T-helper 9 cell (primary cell): Measurements from ENCODE around the gene SH3YL1.

ENCODE experiments used
- DNase-seq: peaks from one replicate; pipeline ENCODE4 v3.0.0-alpha.2; 2020

Gene SH3YL1

GRCh38 chr2:256094-256493 lies 7.7 kb downstream of the SH3YL1 start:
- DNase-seq: no peak

DNA sequence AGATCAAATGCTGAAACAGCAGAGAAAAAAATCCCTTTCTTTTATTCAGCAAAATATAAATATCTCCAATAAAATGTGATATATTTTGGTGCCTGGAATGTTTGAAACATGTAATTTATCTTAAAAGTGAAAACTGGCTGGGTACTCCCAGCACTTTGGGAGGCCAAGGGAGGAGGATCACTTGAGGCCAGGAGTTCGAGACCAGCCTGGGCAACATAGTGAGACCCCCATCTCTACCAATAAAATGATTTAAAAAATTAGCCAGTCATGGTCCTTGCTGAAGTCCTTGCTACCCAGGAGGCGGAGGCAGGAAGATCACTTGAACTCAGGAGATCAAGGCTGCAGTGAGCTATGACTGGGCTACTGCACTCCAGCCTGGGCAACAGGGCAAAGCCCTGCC lies 8.6 kb downstream of the SH3YL1 start:
- no peak for DNase-seq

GRCh38 chr2:254241-254640 lies 9.6 kb downstream of the SH3YL1 start:
- DNase-seq: no peak

GRCh38 chr2:253202-253638 lies 10.6 kb downstream of the SH3YL1 start:
- no peak for DNase-seq

DNA sequence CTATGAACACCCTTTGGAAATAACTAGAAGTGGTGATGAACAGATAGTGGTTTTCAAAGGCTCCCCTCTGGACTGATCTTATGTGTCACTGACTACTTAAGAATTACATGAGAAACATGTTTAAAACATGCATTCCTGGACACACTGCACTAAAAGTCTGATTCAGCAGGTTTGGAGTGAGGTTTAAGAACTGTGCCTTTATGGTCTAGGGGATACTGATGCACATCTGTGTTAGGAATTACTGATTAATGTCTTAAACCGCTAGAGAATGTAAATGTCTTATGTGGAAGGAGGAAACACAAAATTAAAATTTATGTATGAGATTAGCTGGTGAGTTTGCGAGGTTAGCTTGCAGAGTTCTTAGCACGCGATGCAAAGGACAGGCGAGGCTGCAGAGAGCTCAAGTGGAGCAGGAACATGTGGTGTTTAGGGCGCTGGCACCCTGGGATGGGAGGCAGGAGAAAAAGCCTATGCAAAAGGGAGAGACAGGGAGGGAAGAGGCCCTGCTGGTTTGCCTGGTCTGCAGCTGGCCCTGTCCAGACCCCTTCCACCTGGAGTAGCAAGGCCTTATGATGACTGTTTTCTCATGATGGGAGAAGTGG lies 11.7 kb downstream of the SH3YL1 start:
- DNase-seq: no peak

- no peak for DNase-seq
Measured at GRCh38 chr2:249538-250042, 14.2 kb downstream of the SH3YL1 start.

DNA sequence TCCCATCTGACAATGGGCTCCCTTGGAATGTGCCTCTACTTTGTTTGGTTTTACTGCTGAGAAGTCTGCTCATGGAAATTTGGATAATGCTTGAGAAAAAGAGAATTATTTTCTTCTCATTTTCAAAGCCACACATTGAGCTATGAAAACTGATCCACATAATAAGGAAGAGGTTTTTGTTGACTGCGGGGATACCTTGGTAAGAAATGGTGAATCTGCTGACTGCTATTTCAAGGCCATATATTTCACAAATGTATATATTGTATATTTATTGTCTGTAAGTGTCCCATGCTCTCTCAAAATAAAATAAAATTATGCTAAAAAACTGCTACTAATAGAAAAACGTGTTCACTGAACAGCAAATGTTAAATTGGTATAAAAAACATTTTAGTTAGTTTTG lies 15.1 kb downstream of the SH3YL1 start:
- DNase-seq: no peak

GRCh38 chr2:246489-247144 lies 17.2 kb downstream of the SH3YL1 start:
- no peak for DNase-seq

- DNase-seq: no peak
Measured at GRCh38 chr2:244547-244946, 19.3 kb downstream of the SH3YL1 start.

GRCh38 chr2:238869-239268 lies 25.0 kb downstream of the SH3YL1 start:
- DNase-seq: no peak

GRCh38 chr2:238431-238830 lies 25.4 kb downstream of the SH3YL1 start:
- no peak for DNase-seq

DNA sequence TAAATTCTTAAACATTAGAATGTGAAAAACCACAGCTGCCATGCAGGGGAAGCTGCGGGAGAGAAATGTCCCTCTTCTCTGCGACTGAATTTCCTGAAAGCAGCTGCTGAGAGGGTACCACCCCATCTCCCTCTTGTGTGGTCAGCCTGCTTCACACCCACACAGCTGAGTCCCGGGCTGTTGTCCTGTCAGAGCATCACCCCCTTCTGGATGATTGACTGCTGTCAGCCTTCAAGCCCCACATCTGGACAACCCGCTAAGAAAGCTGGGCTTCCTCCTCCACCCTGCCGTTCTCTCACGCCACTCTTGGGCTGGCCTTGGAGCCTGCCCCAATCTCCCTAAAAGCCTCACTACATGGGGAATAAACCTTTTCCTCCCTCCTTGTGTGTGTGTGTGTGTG lies 26.0 kb downstream of the SH3YL1 start:
- DNase-seq: no peak

- DNase-seq: no peak
Measured at GRCh38 chr2:236993-237539, 26.8 kb downstream of the SH3YL1 start.

- DNase-seq: no peak
Measured at GRCh38 chr2:234421-234820, 29.4 kb downstream of the SH3YL1 start.

GRCh38 chr2:233030-233429 lies 30.8 kb downstream of the SH3YL1 start:
- DNase-seq: no peak

DNA sequence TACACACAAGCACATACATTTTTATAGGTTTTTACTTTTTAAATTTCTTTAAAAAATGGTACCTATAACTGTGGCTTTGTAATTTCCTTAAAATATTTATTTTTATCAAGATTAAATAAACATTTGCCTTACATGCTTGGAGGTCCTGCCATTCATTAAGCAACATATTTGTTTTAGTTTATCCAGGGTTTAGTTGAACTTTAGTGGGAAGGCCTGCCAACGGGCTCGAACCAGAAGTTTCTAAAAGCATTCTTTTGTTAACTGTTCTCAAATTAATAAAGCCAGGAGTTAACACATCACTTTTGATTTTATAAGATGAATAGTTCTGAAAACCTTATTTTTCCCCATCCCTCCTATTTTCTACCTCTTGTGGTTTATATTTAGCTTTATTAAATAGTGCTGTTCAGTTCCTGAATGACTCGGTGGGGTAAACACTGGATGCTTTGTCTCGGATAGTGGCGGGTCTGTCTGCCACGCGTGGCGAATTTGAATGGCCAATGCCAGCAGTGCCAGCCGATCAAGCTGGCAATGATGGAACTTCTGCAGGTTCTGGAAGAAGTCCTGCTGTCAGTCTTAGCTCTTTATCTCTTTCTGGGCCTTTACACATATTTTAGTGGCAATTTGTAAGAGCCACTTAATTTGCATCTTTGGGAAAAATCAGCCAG lies 32.2 kb downstream of the SH3YL1 start:
- DNase-seq: no peak

GRCh38 chr2:228518-229278 lies 35.1 kb downstream of the SH3YL1 start:
- no peak for DNase-seq

GRCh38 chr2:228115-228514 lies 35.7 kb downstream of the SH3YL1 start:
- DNase-seq: no peak

DNA sequence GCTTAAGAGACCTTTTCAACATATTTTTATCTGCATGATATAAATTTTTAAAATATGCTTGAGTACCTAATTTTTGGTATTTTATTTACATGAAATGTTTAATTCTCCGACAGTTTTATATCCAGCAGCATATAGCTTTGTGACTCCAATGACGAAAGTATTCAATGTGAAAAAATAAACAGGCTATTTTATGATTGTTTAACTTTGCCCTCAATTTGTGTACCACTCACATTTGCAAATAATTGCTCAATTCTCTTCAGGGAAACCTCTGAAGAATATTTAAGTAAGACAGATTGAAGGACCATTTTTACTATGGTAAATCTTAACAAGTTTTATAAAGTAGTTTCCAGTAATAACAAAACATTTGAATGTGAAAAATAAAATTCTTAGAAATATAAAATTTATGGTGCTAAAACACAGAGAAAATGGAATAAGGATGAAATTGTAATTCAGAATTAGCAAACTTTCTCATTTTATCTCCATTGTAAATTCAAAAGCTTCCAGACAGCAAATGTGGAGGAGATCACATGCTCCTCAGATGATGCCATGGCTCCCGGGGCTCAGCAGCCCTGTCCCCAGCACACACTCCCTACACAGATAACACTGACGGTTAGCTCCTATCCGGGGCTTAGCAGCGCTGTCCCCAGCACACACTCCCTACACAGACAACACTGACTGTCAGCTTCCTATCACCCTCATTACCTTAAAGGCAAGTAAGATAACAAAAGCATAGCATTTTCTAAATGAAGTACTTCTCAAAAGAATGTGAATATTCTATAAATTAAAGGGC lies 39.7 kb downstream of the SH3YL1 start:
- DNase-seq: no peak

GRCh38 chr2:223451-223850 lies 40.4 kb downstream of the SH3YL1 start:
- no peak for DNase-seq

GRCh38 chr2:216068-216467 lies 47.8 kb downstream of the SH3YL1 start:
- DNase-seq: no peak
